GM12801 (cell line): ENCODE measurements around the gene IGF2.

Source experiments
- TF ChIP-seq, protein P1 (sequence below): IDR thresholded peaks from one replicate; pipeline ENCODE4 v1.5.1; 2011; ENCODE audit warnings: control low read depth; ENCODE audit not compliant: insufficient read length; ENCODE audit errors: extremely low read depth

IGF2 gene

DNA sequence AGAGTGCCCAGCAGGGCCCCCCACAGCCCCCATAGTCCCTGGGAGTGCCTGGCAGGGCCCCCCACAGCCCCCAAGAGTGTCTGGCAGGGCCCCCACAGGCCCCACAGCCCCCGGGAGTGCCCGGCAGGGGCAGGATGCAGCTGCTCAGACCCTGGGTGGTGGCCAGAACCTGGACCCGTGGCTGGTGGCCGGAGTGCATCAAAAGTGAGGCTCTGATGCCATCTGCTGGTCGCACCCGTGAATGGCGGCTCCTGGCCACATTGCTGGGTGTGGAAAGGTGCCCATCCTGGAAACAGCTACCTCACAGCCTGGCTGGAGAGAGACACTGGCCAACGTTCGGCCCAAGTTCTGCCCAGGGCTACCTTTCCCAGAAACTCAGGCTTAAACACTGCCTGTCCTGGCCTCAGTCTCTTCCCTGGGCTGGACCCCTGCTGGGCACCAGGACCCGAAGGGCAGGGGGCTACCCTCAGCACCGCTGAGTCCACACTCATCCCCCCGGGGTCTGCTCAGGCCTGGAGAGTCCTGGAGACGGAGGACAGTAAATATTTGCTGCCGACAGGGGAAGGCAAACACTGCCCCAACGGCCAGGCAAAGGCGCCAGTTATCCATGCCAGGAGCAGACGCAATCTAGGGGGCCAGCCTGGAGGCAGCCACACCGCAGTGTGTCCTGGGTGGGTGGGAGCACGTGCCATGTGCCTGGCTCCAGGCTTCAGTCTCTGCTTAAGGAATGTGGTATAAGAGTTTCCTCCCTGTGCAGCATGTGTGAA lies 17.4 kb upstream of the IGF2 start:
- TF ChIP-seq, protein P1, sequence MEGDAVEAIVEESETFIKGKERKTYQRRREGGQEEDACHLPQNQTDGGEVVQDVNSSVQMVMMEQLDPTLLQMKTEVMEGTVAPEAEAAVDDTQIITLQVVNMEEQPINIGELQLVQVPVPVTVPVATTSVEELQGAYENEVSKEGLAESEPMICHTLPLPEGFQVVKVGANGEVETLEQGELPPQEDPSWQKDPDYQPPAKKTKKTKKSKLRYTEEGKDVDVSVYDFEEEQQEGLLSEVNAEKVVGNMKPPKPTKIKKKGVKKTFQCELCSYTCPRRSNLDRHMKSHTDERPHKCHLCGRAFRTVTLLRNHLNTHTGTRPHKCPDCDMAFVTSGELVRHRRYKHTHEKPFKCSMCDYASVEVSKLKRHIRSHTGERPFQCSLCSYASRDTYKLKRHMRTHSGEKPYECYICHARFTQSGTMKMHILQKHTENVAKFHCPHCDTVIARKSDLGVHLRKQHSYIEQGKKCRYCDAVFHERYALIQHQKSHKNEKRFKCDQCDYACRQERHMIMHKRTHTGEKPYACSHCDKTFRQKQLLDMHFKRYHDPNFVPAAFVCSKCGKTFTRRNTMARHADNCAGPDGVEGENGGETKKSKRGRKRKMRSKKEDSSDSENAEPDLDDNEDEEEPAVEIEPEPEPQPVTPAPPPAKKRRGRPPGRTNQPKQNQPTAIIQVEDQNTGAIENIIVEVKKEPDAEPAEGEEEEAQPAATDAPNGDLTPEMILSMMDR: no peak

DNA sequence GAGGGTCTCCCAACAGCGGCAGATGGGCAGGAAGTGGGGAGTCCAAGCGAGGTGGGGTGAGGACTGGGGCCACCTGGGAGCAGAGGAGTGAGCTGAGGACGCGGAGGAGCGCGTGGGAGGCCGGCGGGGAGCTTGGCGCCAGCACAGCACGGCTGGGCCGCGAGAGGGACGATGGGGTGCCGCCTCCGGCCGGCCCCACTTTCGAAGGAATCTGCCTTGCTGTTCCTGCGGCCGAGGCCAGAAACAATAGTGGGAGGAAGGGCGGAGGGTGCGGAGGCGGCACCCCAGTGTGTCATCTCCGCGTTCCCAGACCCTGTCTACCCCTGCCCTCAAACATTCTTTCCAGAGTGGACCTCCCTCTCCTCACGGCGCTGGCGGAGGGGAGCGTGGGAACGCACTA lies 16.3 kb upstream of the IGF2 start:
- TF ChIP-seq, protein P1: no peak

DNA sequence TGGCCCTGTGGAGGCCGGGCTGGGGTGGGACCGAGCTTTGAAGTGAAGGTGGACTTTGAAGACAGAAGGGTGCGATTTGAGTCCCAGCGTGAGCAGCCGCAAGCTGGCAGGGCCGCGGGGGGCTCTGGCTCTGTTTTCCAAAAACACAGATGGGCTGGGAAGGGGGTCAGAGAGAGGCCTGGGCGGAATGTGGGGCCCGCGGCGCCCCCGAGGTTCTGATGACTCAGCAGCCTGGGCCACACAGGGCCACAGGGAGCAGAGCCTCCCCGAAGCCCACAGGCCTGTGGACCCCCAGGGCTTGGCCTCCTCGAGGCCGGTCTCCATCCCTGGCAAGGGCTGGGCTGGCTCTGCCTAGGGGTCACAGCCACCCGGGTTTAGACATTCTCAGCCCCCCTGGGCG lies 15.7 kb upstream of the IGF2 start:
- TF ChIP-seq, protein P1: no peak

DNA sequence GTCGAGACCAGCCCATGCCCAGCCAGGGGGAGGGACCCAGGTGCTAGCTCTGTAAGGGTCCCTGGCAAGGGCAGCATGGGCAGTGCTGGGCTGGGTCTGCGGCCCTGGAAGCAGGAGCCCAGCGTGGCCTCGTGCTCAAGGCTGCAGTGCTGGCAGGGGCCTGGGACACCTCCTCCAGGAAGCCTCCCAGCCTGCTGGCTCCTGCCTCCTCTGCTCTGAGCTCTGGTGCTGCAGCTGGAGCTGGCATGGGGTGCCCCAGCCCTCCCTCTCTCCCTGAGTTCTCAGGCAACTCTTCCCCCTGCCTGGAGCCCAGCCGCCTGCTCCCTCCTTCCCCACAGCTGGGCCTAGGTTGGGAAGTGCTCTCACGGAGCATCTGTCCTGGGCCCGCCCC lies 15.0 kb upstream of the IGF2 start:
- TF ChIP-seq, protein P1: no peak

DNA sequence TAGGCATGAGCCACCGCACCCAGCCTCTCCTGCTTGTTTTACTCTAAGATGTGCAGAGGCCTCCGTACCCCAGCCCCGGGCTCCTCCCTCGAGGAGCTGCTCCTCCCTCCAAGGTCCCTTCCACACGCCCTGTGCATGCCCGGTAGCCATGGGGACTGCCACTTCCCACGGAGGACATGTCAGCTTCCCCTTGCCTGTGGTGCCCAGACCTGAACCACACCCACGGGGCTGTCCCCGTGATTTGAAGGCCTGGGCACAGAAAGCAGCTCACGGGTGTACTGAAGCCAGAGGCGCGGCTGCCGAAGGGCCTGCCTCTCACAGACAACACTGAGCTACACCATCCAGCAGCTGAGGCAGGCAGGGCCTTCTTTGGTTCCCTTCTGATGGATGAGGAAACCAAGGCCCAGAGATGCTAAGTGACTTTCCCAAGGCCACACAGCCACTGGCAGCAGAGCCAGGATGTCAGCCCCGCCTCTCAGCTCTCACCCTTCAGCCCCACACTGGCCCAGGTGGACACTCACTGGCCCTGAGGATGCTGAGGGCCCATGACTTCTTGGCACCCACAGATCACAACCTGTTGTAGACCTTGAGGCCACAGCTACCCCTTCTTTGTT lies 14.5 kb upstream of the IGF2 start:
- TF ChIP-seq, protein P1: no peak

DNA sequence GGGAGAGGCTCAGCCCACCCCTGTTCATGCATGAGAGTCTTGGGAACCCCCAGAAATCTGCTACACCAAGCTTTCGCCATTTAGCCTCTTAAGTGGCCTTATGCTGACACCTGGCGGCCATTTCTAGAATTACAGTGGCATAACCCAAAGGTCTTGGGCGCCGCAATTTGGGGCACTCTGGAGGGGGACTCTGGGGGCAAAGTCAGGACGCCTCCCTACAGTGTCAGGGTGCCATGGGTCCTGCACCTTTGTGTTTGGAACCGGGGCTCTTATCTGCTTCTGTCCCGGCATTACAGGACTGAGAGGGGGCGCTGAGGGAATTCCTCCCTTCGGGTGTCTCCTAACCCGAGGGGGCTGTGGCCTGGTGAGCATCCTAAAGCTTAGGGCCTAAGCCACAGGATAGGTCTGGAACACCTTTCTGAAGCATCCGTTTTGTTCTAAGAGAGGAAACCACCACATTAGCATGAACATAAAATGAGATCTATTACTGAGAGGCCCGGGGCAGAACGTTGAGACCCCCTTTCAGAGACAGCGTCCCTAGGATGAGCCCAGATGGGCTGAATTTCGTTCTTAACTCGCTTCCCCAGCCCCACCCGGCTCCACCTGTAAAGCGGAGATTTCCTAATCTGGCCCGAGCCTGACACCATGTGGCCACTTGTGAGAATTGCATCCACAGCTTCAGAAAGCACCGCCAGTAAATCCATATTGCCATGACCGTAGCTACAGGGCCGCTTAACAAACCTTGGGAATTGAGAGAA lies 12.5 kb upstream of the IGF2 start:
- TF ChIP-seq, protein P1: no peak

DNA sequence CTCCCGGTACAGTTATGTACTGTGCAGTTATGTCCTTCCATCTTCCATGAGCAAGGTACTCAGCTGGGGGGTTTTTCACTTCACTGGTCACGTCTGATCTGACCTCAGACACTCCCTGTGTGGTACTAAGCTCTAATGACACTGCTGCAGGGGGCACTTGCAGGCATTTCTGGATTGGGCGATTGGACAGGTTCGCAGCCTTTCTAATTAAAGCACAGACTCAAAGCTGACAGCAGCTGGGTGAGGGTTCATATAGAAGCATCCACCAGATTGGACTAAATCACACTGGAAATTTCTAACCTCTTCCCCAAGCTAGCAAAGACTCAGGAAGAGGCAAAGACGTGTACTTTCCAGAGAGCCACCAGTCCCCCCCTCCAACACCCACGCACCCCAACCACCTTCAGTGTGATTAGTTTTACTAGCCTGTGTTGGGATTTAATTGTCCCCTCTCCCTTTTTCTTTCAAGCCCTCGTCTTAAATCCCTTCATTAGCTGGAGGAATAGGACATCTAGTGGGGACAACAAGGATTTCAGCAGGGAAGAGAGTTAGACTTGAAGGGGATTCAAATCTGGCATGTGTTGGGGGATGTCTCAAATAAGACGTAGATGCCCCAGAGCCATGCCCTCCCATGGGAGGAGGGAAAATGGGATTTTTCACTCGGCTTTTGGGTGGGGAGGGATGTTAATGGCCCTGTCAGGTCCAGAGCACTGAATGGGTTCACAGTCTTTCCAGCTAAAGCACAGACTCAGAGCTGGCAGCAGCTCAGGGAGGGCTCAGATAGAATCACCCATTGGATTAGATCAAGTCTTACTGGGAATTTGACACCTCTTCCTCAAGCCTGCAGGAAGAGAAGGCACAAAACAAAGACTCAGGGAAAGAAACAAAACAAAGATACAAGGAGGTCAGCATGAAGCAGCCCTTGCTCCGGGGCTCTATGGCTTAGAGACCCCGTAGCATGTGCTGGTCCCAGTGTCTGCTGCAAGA lies 11.0 kb upstream of the IGF2 start:
- TF ChIP-seq, protein P1: no peak
